ENCODE data around the gene MIS18A. TPM values are rescaled to one million over a fixed set of nuclear protein-coding genes. Genes with fewer than 3 reads are reported as not detected.

Gene MIS18A
- total RNA-seq, 1 donor from 2014 or later: 5.7 TPM

- Histone ChIP-seq H3K27ac (ENCODE audit: low read depth, low read length) (no peak overlapping the region), H3K9ac (ENCODE audit: low read depth in 1 of 3, low read length in 3 of 3) (no peak overlapping the region), H3K27me3 (ENCODE audit: control insufficient read depth in 3 of 3, insufficient read depth in 3 of 3, low read length in 3 of 3) (no peaks in the 10 kb centered on the region), H3K4me3 (ENCODE audit: low read length in 3 of 3) (no peak overlapping the region), H3K36me3 (ENCODE audit: control insufficient read depth in 3 of 3, insufficient read depth in 3 of 3, low read length in 3 of 3) (no peaks in the 10 kb centered on the region), H3K4me1 (ENCODE audit: control insufficient read depth in 3 of 3, insufficient read depth in 3 of 3, low read length in 3 of 3) (no peaks in the 10 kb centered on the region), H3K9me3 (ENCODE audit: control insufficient read depth in 3 of 3, low read length in 3 of 3) (no peaks in the 10 kb centered on the region)
Observed at GRCh38 chr21:32240851-32241687, 37.8 kb downstream of the MIS18A start.

GRCh38 chr21:32239551-32239950 is 39.3 kb downstream of the MIS18A start:
- Histone ChIP-seq H3K27me3 (ENCODE audit: control insufficient read depth in 3 of 3, insufficient read depth in 3 of 3, low read length in 3 of 3) (no peaks in the 10 kb centered on the region), H3K4me1 (ENCODE audit: control insufficient read depth in 3 of 3, insufficient read depth in 3 of 3, low read length in 3 of 3) (no peaks in the 10 kb centered on the region), H3K36me3 (ENCODE audit: control insufficient read depth in 3 of 3, insufficient read depth in 3 of 3, low read length in 3 of 3) (no peaks in the 10 kb centered on the region), H3K27ac (ENCODE audit: low read depth, low read length) (no peak overlapping the region), H3K9ac (ENCODE audit: low read depth in 1 of 3, low read length in 3 of 3) (no peak overlapping the region), H3K9me3 (ENCODE audit: control insufficient read depth in 3 of 3, low read length in 3 of 3) (no peaks in the 10 kb centered on the region), H3K4me3 (ENCODE audit: low read length in 3 of 3) (no peak overlapping the region)

GRCh38 chr21:32238063-32238462 is 40.8 kb downstream of the MIS18A start:
- Histone ChIP-seq H3K9me3 (ENCODE audit: control insufficient read depth in 3 of 3, low read length in 3 of 3) (no peaks in the 10 kb centered on the region), H3K4me3 (ENCODE audit: low read length in 3 of 3) (no peak overlapping the region), H3K27ac (ENCODE audit: low read depth, low read length) (no peak overlapping the region), H3K9ac (ENCODE audit: low read depth in 1 of 3, low read length in 3 of 3) (no peak overlapping the region), H3K4me1 (ENCODE audit: control insufficient read depth in 3 of 3, insufficient read depth in 3 of 3, low read length in 3 of 3) (no peaks in the 10 kb centered on the region), H3K27me3 (ENCODE audit: control insufficient read depth in 3 of 3, insufficient read depth in 3 of 3, low read length in 3 of 3) (no peaks in the 10 kb centered on the region), H3K36me3 (ENCODE audit: control insufficient read depth in 3 of 3, insufficient read depth in 3 of 3, low read length in 3 of 3) (no peaks in the 10 kb centered on the region)

- Histone ChIP-seq H3K4me3 (ENCODE audit: low read length in 3 of 3) (no peak overlapping the region), H3K36me3 (ENCODE audit: control insufficient read depth in 3 of 3, insufficient read depth in 3 of 3, low read length in 3 of 3) (no peaks in the 10 kb centered on the region), H3K9ac (ENCODE audit: low read depth in 1 of 3, low read length in 3 of 3) (no peak overlapping the region), H3K27ac (ENCODE audit: low read depth, low read length) (no peak overlapping the region), H3K4me1 (ENCODE audit: control insufficient read depth in 3 of 3, insufficient read depth in 3 of 3, low read length in 3 of 3) (no peaks in the 10 kb centered on the region), H3K9me3 (ENCODE audit: control insufficient read depth in 3 of 3, low read length in 3 of 3) (no peaks in the 10 kb centered on the region), H3K27me3 (ENCODE audit: control insufficient read depth in 3 of 3, insufficient read depth in 3 of 3, low read length in 3 of 3) (no peaks in the 10 kb centered on the region)
Observed at GRCh38 chr21:32237021-32237420, 41.8 kb downstream of the MIS18A start.

- Histone ChIP-seq H3K4me3 (ENCODE audit: low read length in 3 of 3) (no peak overlapping the region), H3K27me3 (ENCODE audit: control insufficient read depth in 3 of 3, insufficient read depth in 3 of 3, low read length in 3 of 3) (no peaks in the 10 kb centered on the region), H3K4me1 (ENCODE audit: control insufficient read depth in 3 of 3, insufficient read depth in 3 of 3, low read length in 3 of 3) (no peaks in the 10 kb centered on the region), H3K36me3 (ENCODE audit: control insufficient read depth in 3 of 3, insufficient read depth in 3 of 3, low read length in 3 of 3) (no peaks in the 10 kb centered on the region), H3K27ac (ENCODE audit: low read depth, low read length) (no peak overlapping the region), H3K9me3 (ENCODE audit: control insufficient read depth in 3 of 3, low read length in 3 of 3) (no peaks in the 10 kb centered on the region), H3K9ac (ENCODE audit: low read depth in 1 of 3, low read length in 3 of 3) (no peak overlapping the region)
Observed at GRCh38 chr21:32233722-32234301, 45.0 kb downstream of the MIS18A start.

GRCh38 chr21:32233055-32233546 is 45.7 kb downstream of the MIS18A start:
- H3K9me3 ChIP-seq (ENCODE audit: control insufficient read depth in 3 of 3, low read length in 3 of 3): no peaks in the 10 kb centered on the region
- H3K4me1 ChIP-seq (ENCODE audit: control insufficient read depth in 3 of 3, insufficient read depth in 3 of 3, low read length in 3 of 3): no peaks in the 10 kb centered on the region
- no peak overlapping the region for H3K4me3 ChIP-seq (ENCODE audit: low read length in 3 of 3)
- no peak overlapping the region for H3K27ac ChIP-seq (ENCODE audit: low read depth, low read length)
- no peaks in the 10 kb centered on the region for H3K36me3 ChIP-seq (ENCODE audit: control insufficient read depth in 3 of 3, insufficient read depth in 3 of 3, low read length in 3 of 3)
- H3K9ac ChIP-seq (ENCODE audit: low read depth in 1 of 3, low read length in 3 of 3): no peak overlapping the region
- no peaks in the 10 kb centered on the region for H3K27me3 ChIP-seq (ENCODE audit: control insufficient read depth in 3 of 3, insufficient read depth in 3 of 3, low read length in 3 of 3)

- Histone ChIP-seq H3K4me1 (ENCODE audit: control insufficient read depth in 3 of 3, insufficient read depth in 3 of 3, low read length in 3 of 3) (no peaks in the 10 kb centered on the region), H3K27ac (ENCODE audit: low read depth, low read length) (no peak overlapping the region), H3K9ac (ENCODE audit: low read depth in 1 of 3, low read length in 3 of 3) (no peak overlapping the region), H3K9me3 (ENCODE audit: control insufficient read depth in 3 of 3, low read length in 3 of 3) (no peaks in the 10 kb centered on the region), H3K27me3 (ENCODE audit: control insufficient read depth in 3 of 3, insufficient read depth in 3 of 3, low read length in 3 of 3) (no peaks in the 10 kb centered on the region), H3K36me3 (ENCODE audit: control insufficient read depth in 3 of 3, insufficient read depth in 3 of 3, low read length in 3 of 3) (no peaks in the 10 kb centered on the region), H3K4me3 (ENCODE audit: low read length in 3 of 3) (no peak overlapping the region)
Observed at GRCh38 chr21:32226444-32226843, 52.4 kb downstream of the MIS18A start.

Other genes with a start within 250 kb of the MIS18A start
- 2.6 TPM for gene MRAP, start 19.8 kb upstream of the MIS18A start, total RNA-seq
- 21.4 TPM for gene URB1, start 114.0 kb upstream of the MIS18A start, total RNA-seq
- 0.52 TPM for gene EVA1C, start 133.7 kb upstream of the MIS18A start, total RNA-seq

Data from skeletal muscle tissue (tissue), 4 donors.